ENCODE results near the gene ADCY2. TPM values are rescaled to one million over a fixed set of nuclear protein-coding genes. Genes with fewer than 3 reads are reported as not detected.

The ADCY2 gene
- total and polyA plus RNA-seq, 4 donors, result 25.4 to 145 (median 71.1) TPM

GRCh38 chr5:7541898-7542297 is 146.0 kb downstream of the ADCY2 start:
- no CpG with 5 or more reads among the region's 2 CpGs for WGBS (ENCODE audit: insufficient coverage)
- no peak for DNase-seq (ENCODE audit: low read depth in 4 of 6, low spot score in 6 of 6)
- H3K27me3 ChIP-seq (ENCODE audit: control insufficient read depth, insufficient read depth, low read length), result no peaks in the 10 kb centered on the region
- no peak overlapping the region for H3K27ac ChIP-seq (ENCODE audit: low read depth, low read length)
- peaks cover 9% of the 10 kb centered on the region for H3K4me1 ChIP-seq (ENCODE audit: control insufficient read depth, insufficient read depth, low read length)
- H3K9me3 ChIP-seq (ENCODE audit: control insufficient read depth, insufficient read depth, low read length), result no peaks in the 10 kb centered on the region
- peaks cover 3% of the 10 kb centered on the region for H3K36me3 ChIP-seq (ENCODE audit: control insufficient read depth, insufficient read depth, low read length)
- H3K4me3 ChIP-seq (ENCODE audit: low read depth, low read length), result no peak overlapping the region

- H3K27me3 ChIP-seq (ENCODE audit: control insufficient read depth, insufficient read depth, low read length), result no peaks in the 10 kb centered on the region
- no peak overlapping the region for H3K4me3 ChIP-seq (ENCODE audit: low read depth, low read length)
- no peak for DNase-seq (ENCODE audit: low read depth in 4 of 6, low spot score in 6 of 6)
- H3K36me3 ChIP-seq (ENCODE audit: control insufficient read depth, insufficient read depth, low read length), result no peaks in the 10 kb centered on the region
- H3K4me1 ChIP-seq (ENCODE audit: control insufficient read depth, insufficient read depth, low read length), result peaks cover 9% of the 10 kb centered on the region
- no peak overlapping the region for H3K27ac ChIP-seq (ENCODE audit: low read depth, low read length)
- no peaks in the 10 kb centered on the region for H3K9me3 ChIP-seq (ENCODE audit: control insufficient read depth, insufficient read depth, low read length)
- WGBS (ENCODE audit: insufficient coverage), result 86% methylated on average over 5 of the region's 6 CpGs
Measured at GRCh38 chr5:7546555-7546954, 150.6 kb downstream of the ADCY2 start.

GRCh38 chr5:7548596-7548995 is 152.7 kb downstream of the ADCY2 start:
- H3K27me3 ChIP-seq (ENCODE audit: control insufficient read depth, insufficient read depth, low read length), result no peaks in the 10 kb centered on the region
- no CpG with 5 or more reads among the region's 2 CpGs for WGBS (ENCODE audit: insufficient coverage)
- no peaks in the 10 kb centered on the region for H3K36me3 ChIP-seq (ENCODE audit: control insufficient read depth, insufficient read depth, low read length)
- no peaks in the 10 kb centered on the region for H3K9me3 ChIP-seq (ENCODE audit: control insufficient read depth, insufficient read depth, low read length)
- peaks cover 9% of the 10 kb centered on the region for H3K4me1 ChIP-seq (ENCODE audit: control insufficient read depth, insufficient read depth, low read length)
- no peak overlapping the region for H3K4me3 ChIP-seq (ENCODE audit: low read depth, low read length)
- peak in 2 of 6 donors; percentile 50 to 88 for DNase-seq (ENCODE audit: low read depth in 4 of 6, low spot score in 6 of 6)
- no peak overlapping the region for H3K27ac ChIP-seq (ENCODE audit: low read depth, low read length)

- Histone ChIP-seq H3K4me1 (ENCODE audit: control insufficient read depth, insufficient read depth, low read length) (no peaks in the 10 kb centered on the region), H3K36me3 (ENCODE audit: control insufficient read depth, insufficient read depth, low read length) (no peaks in the 10 kb centered on the region), H3K4me3 (ENCODE audit: low read depth, low read length) (no peak overlapping the region), H3K27me3 (ENCODE audit: control insufficient read depth, insufficient read depth, low read length) (no peaks in the 10 kb centered on the region), H3K27ac (ENCODE audit: low read depth, low read length) (no peak overlapping the region), H3K9me3 (ENCODE audit: control insufficient read depth, insufficient read depth, low read length) (no peaks in the 10 kb centered on the region)
- WGBS (ENCODE audit: insufficient coverage), result 100% methylated on average over 1 of the region's 2 CpGs
- peak in 2 of 6 donors; percentile 19 to 60 for DNase-seq (ENCODE audit: low read depth in 4 of 6, low spot score in 6 of 6)
Measured at GRCh38 chr5:7565559-7565958, 169.6 kb downstream of the ADCY2 start.

GRCh38 chr5:7576023-7576715 is 180.2 kb downstream of the ADCY2 start:
- peak; percentile 58 to 97 (median 72) for DNase-seq (ENCODE audit: low read depth in 4 of 6, low spot score in 6 of 6)
- Histone ChIP-seq H3K4me3 (ENCODE audit: low read depth, low read length) (no peak overlapping the region), H3K27me3 (ENCODE audit: control insufficient read depth, insufficient read depth, low read length) (no peaks in the 10 kb centered on the region), H3K27ac (ENCODE audit: low read depth, low read length) (peak overlapping the region; percentile 10), H3K9me3 (ENCODE audit: control insufficient read depth, insufficient read depth, low read length) (no peaks in the 10 kb centered on the region), H3K36me3 (ENCODE audit: control insufficient read depth, insufficient read depth, low read length) (no peaks in the 10 kb centered on the region), H3K4me1 (ENCODE audit: control insufficient read depth, insufficient read depth, low read length) (peaks cover 7% of the 10 kb centered on the region)
- 9% methylated on average over 4 of the region's 7 CpGs for WGBS (ENCODE audit: insufficient coverage)

DNA sequence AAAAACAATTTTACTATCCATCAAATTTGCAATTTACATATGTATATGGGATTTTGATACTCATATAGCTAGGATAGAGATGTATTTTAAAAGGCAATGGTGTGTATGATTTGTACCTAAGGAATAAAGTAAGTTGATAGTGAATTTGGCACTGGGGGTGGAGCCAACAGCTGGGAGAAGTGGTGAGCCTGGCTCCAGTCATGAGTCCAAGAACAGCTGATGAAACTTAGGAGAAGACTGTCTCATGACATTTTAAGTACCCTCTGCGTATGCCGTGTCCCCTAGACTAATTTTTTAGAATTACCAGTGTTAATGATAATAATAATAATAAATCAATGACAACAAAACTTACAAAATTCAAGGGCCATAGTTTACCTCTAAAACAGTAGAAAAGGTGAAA is 181.4 kb downstream of the ADCY2 start:
- no peaks in the 10 kb centered on the region for H3K36me3 ChIP-seq (ENCODE audit: control insufficient read depth, insufficient read depth, low read length)
- no peaks in the 10 kb centered on the region for H3K27me3 ChIP-seq (ENCODE audit: control insufficient read depth, insufficient read depth, low read length)
- no peak overlapping the region for H3K4me3 ChIP-seq (ENCODE audit: low read depth, low read length)
- H3K9me3 ChIP-seq (ENCODE audit: control insufficient read depth, insufficient read depth, low read length), result no peaks in the 10 kb centered on the region
- peaks cover 7% of the 10 kb centered on the region for H3K4me1 ChIP-seq (ENCODE audit: control insufficient read depth, insufficient read depth, low read length)
- whole genome bisulfite sequencing (ENCODE audit: insufficient coverage), result no CpG with 5 or more reads among the region's 2 CpGs
- no peak overlapping the region for H3K27ac ChIP-seq (ENCODE audit: low read depth, low read length)
- DNase-seq (ENCODE audit: low read depth in 4 of 6, low spot score in 6 of 6), result no peak

DNA sequence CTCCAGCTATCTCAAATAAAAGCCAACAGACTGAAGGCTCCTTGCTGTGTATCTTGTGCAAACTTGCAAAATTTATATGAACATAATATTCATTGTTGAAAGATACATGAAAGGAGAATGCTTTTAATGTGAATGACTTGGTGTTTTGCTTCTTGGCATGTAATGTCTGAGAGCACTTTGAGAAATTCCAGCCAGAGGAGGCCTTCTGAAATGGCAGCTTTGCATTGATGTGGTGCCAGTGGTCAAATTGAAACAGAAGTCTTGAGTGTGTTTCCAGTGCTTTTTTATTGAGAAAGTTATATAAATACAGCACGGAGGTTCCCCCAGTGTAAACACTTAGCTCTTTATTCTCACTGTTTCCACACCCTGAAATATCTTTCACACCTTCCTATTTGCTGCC is 182.1 kb downstream of the ADCY2 start:
- no CpG with 5 or more reads among the region's 1 CpG for WGBS (ENCODE audit: insufficient coverage)
- peak in 1 of 6 donors; percentile 52 for DNase-seq (ENCODE audit: low read depth in 4 of 6, low spot score in 6 of 6)

DNA sequence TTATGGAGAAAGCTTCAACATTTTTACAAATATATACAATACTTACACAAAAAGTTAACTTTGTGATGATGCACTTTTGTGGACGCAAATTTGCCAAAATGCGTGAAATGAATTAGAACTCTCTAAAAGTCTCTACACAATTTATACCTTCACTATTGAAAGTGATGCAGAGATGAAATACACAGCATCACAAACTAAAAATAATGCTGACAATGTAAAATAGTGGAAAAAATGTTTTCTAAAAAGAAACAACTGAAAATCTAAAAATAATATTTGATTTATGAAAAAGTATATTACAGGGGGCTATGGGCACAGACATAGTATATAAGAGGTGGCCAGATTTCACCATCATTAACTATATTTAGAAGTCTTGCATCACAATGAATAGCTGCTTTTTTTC is 188.8 kb downstream of the ADCY2 start:
- Histone ChIP-seq H3K27me3 (ENCODE audit: control insufficient read depth, insufficient read depth, low read length) (no peaks in the 10 kb centered on the region), H3K4me1 (ENCODE audit: control insufficient read depth, insufficient read depth, low read length) (no peaks in the 10 kb centered on the region), H3K9me3 (ENCODE audit: control insufficient read depth, insufficient read depth, low read length) (no peaks in the 10 kb centered on the region), H3K27ac (ENCODE audit: low read depth, low read length) (no peak overlapping the region), H3K36me3 (ENCODE audit: control insufficient read depth, insufficient read depth, low read length) (no peaks in the 10 kb centered on the region), H3K4me3 (ENCODE audit: low read depth, low read length) (no peak overlapping the region)
- WGBS (ENCODE audit: insufficient coverage), result no CpG with 5 or more reads among the region's 2 CpGs
- no peak for DNase-seq (ENCODE audit: low read depth in 4 of 6, low spot score in 6 of 6)

More for the DNA sequence above, 182.1 kb downstream of the ADCY2 start:
- Histone ChIP-seq H3K4me3 (ENCODE audit: low read depth, low read length) (no peak overlapping the region), H3K36me3 (ENCODE audit: control insufficient read depth, insufficient read depth, low read length) (no peaks in the 10 kb centered on the region), H3K27me3 (ENCODE audit: control insufficient read depth, insufficient read depth, low read length) (no peaks in the 10 kb centered on the region), H3K27ac (ENCODE audit: low read depth, low read length) (no peak overlapping the region), H3K9me3 (ENCODE audit: control insufficient read depth, insufficient read depth, low read length) (no peaks in the 10 kb centered on the region), H3K4me1 (ENCODE audit: control insufficient read depth, insufficient read depth, low read length) (peaks cover 7% of the 10 kb centered on the region)

- Histone ChIP-seq H3K27ac (ENCODE audit: low read depth, low read length) (no peak overlapping the region), H3K4me1 (ENCODE audit: control insufficient read depth, insufficient read depth, low read length) (no peaks in the 10 kb centered on the region), H3K27me3 (ENCODE audit: control insufficient read depth, insufficient read depth, low read length) (no peaks in the 10 kb centered on the region), H3K36me3 (ENCODE audit: control insufficient read depth, insufficient read depth, low read length) (no peaks in the 10 kb centered on the region), H3K4me3 (ENCODE audit: low read depth, low read length) (no peak overlapping the region), H3K9me3 (ENCODE audit: control insufficient read depth, insufficient read depth, low read length) (no peaks in the 10 kb centered on the region)
- no CpG with 5 or more reads among the region's 3 CpGs for WGBS (ENCODE audit: insufficient coverage)
- DNase-seq (ENCODE audit: low read depth in 4 of 6, low spot score in 6 of 6), result no peak
Measured at GRCh38 chr5:7585807-7586206, 189.9 kb downstream of the ADCY2 start.

DNA sequence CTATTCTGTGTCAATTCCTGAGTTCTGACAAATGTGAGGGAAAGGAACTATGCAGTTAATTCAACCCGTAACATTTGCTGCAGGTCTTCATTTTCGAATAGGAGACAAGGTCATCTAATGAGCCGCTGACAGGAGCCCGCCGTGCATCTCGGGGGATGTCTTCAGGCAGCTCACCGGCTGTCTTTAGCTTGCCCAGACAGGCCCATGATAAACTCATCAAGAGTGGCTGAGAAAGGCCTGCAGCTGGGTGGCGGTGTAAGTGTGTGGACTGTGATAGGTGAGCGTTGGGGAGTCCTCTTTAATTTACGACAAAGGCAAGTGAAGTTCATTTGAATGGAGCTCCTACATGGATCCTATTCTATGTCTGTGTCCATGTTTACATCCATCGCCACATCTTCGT is 190.5 kb downstream of the ADCY2 start:
- no peaks in the 10 kb centered on the region for H3K4me1 ChIP-seq (ENCODE audit: control insufficient read depth, insufficient read depth, low read length)
- no peaks in the 10 kb centered on the region for H3K36me3 ChIP-seq (ENCODE audit: control insufficient read depth, insufficient read depth, low read length)
- DNase-seq (ENCODE audit: low read depth in 4 of 6, low spot score in 6 of 6), result no peak
- 86% methylated on average over 8 of the region's 12 CpGs for WGBS (ENCODE audit: insufficient coverage)
- no peaks in the 10 kb centered on the region for H3K27me3 ChIP-seq (ENCODE audit: control insufficient read depth, insufficient read depth, low read length)
- H3K27ac ChIP-seq (ENCODE audit: low read depth, low read length), result no peak overlapping the region
- no peaks in the 10 kb centered on the region for H3K9me3 ChIP-seq (ENCODE audit: control insufficient read depth, insufficient read depth, low read length)
- no peak overlapping the region for H3K4me3 ChIP-seq (ENCODE audit: low read depth, low read length)
